MG63 (cell line): Measurements from ENCODE around the gene KRT6C. TPM values are rescaled to one million over a fixed set of nuclear protein-coding genes. Genes with fewer than 3 reads are reported as not detected.

ENCODE experiments used
- DNase-seq: peaks from one replicate; pipeline ENCODE4 v3.0.0-alpha.2; 2020
- H3K27me3 ChIP-seq: fragments of 250-450 bp; sonication (Bioruptor Pico); 2 replicates; pipeline ENCODE4 v1.5.1; 2020; ENCODE audit warnings: mild to moderate bottlenecking, moderate library complexity
- H3K36me3 ChIP-seq: fragments of 250-450 bp; sonication (Bioruptor Pico); 2 replicates; pipeline ENCODE4 v1.5.1; 2020; ENCODE audit warnings: mild to moderate bottlenecking, moderate library complexity
- H3K4me3 ChIP-seq: fragments of 250-450 bp; sonication (Bioruptor Pico); 2 replicates; pipeline ENCODE4 v1.5.1; 2020; ENCODE audit warnings: mild to moderate bottlenecking, moderate library complexity
- H3K9me3 ChIP-seq: fragments of 250-450 bp; sonication (Bioruptor Pico); 2 replicates; pipeline ENCODE4 v1.5.1; 2020; ENCODE audit warnings: mild to moderate bottlenecking, moderate library complexity
- total RNA-seq: library from RNA; depleted of rRNA; stranded (reverse); fragments of >200 nt; shearing (Covaris generic); gene quantifications from 2 replicates; pipeline ENCODE4 v1.2.3, GENCODE V29; 2014; ENCODE audit warnings: low replicate concordance

Gene KRT6C
- total RNA-seq, 1 experiment from 2014 or later: not detected

GRCh38 chr12:52444647-52445595 is 28.7 kb downstream of the KRT6C start:
- no peak for DNase-seq
- no peaks in the 10 kb centered on the region for H3K9me3 ChIP-seq
- H3K4me3 ChIP-seq: no peak overlapping the region
- no peaks in the 10 kb centered on the region for H3K27me3 ChIP-seq
- H3K36me3 ChIP-seq: no peaks in the 10 kb centered on the region

- H3K4me3 ChIP-seq: no peak overlapping the region
- no peaks in the 10 kb centered on the region for H3K9me3 ChIP-seq
- H3K36me3 ChIP-seq: no peaks in the 10 kb centered on the region
- no peaks in the 10 kb centered on the region for H3K27me3 ChIP-seq
- no peak for DNase-seq
Measured at GRCh38 chr12:52443966-52444365, 29.6 kb downstream of the KRT6C start.

GRCh38 chr12:52442600-52443061 is 31.0 kb downstream of the KRT6C start:
- H3K9me3 ChIP-seq: no peaks in the 10 kb centered on the region
- no peak overlapping the region for H3K4me3 ChIP-seq
- no peaks in the 10 kb centered on the region for H3K36me3 ChIP-seq
- DNase-seq: peak; percentile 85
- H3K27me3 ChIP-seq: no peaks in the 10 kb centered on the region

- DNase-seq: no peak
- no peaks in the 10 kb centered on the region for H3K27me3 ChIP-seq
- no peaks in the 10 kb centered on the region for H3K36me3 ChIP-seq
- H3K4me3 ChIP-seq: no peak overlapping the region
- H3K9me3 ChIP-seq: no peaks in the 10 kb centered on the region
Measured at GRCh38 chr12:52441320-52441911, 32.2 kb downstream of the KRT6C start.

GRCh38 chr12:52440821-52441319 is 32.7 kb downstream of the KRT6C start:
- Histone ChIP-seq H3K36me3 (no peaks in the 10 kb centered on the region), H3K27me3 (no peaks in the 10 kb centered on the region), H3K4me3 (no peak overlapping the region), H3K9me3 (no peaks in the 10 kb centered on the region)
- DNase-seq: no peak

GRCh38 chr12:52439845-52440244 is 33.8 kb downstream of the KRT6C start:
- no peak overlapping the region for H3K4me3 ChIP-seq
- DNase-seq: no peak
- no peaks in the 10 kb centered on the region for H3K27me3 ChIP-seq
- H3K9me3 ChIP-seq: no peaks in the 10 kb centered on the region
- no peaks in the 10 kb centered on the region for H3K36me3 ChIP-seq

- H3K9me3 ChIP-seq: no peaks in the 10 kb centered on the region
- DNase-seq: no peak
- no peak overlapping the region for H3K4me3 ChIP-seq
- no peaks in the 10 kb centered on the region for H3K27me3 ChIP-seq
- H3K36me3 ChIP-seq: no peaks in the 10 kb centered on the region
Measured at GRCh38 chr12:52439420-52439819, 34.2 kb downstream of the KRT6C start.

GRCh38 chr12:52438305-52439301 is 35.0 kb downstream of the KRT6C start:
- Histone ChIP-seq H3K4me3 (no peak overlapping the region), H3K9me3 (no peaks in the 10 kb centered on the region), H3K27me3 (no peaks in the 10 kb centered on the region), H3K36me3 (no peaks in the 10 kb centered on the region)
- DNase-seq: no peak

GRCh38 chr12:52437508-52437907 is 36.1 kb downstream of the KRT6C start:
- H3K36me3 ChIP-seq: no peaks in the 10 kb centered on the region
- no peak for DNase-seq
- no peaks in the 10 kb centered on the region for H3K27me3 ChIP-seq
- H3K4me3 ChIP-seq: no peak overlapping the region
- H3K9me3 ChIP-seq: no peaks in the 10 kb centered on the region

- H3K36me3 ChIP-seq: no peaks in the 10 kb centered on the region
- no peak for DNase-seq
- no peaks in the 10 kb centered on the region for H3K9me3 ChIP-seq
- no peaks in the 10 kb centered on the region; the same call in 1 of the 2 replicates for H3K27me3 ChIP-seq
- no peak overlapping the region for H3K4me3 ChIP-seq
Measured at GRCh38 chr12:52436828-52437474, 36.7 kb downstream of the KRT6C start.

- Histone ChIP-seq H3K36me3 (no peaks in the 10 kb centered on the region), H3K4me3 (no peak overlapping the region), H3K27me3 (peaks cover 2% of the 10 kb centered on the region; the same call in 1 of the 2 replicates), H3K9me3 (no peaks in the 10 kb centered on the region)
- DNase-seq: peak; percentile 34
Measured at GRCh38 chr12:52436000-52436827, 37.4 kb downstream of the KRT6C start.

- Histone ChIP-seq H3K36me3 (no peaks in the 10 kb centered on the region), H3K27me3 (peaks cover 2% of the 10 kb centered on the region; the same call in 1 of the 2 replicates), H3K4me3 (no peak overlapping the region), H3K9me3 (no peaks in the 10 kb centered on the region)
- no peak for DNase-seq
Measured at GRCh38 chr12:52435659-52435999, 38.0 kb downstream of the KRT6C start.

GRCh38 chr12:52434760-52435530 is 38.7 kb downstream of the KRT6C start:
- Histone ChIP-seq H3K36me3 (no peaks in the 10 kb centered on the region), H3K4me3 (no peak overlapping the region), H3K27me3 (peaks cover 6% of the 10 kb centered on the region; the same call in 1 of the 2 replicates), H3K9me3 (no peaks in the 10 kb centered on the region)
- DNase-seq: no peak

GRCh38 chr12:52434081-52434733 is 39.4 kb downstream of the KRT6C start, which contains the start of gene KRT75:
Gene KRT75, minus strand, starts transcription at chr12:52434371. Its CDS starts 67 bp downstream, at chr12:52434304.
- Histone ChIP-seq H3K27me3 (peaks cover 6% of the 10 kb centered on the region), H3K4me3 (no peak within 1 kb of the TSS), H3K9me3 (no peaks in the 10 kb centered on the region), H3K36me3 (no peaks in the 10 kb centered on the region)
- peak; percentile 33 for DNase-seq
